Adipocyte (in vitro differentiated cells): Measurements from ENCODE around the gene MX1.
"Not testable (repeated sequence)": the region's sequence is repeated elsewhere in the genome, so short reads cannot be mapped to it uniquely, and the experiment has no call there.

Experiments
- DNase-seq: peaks from one replicate; pipeline ENCODE4 v3.0.0-alpha.2; 2015; ENCODE audit warnings: low read depth
- H3K27me3 ChIP-seq: replicated peaks from 2 replicates; pipeline ENCODE4 v1.7.0; 2013; ENCODE audit warnings: mild to moderate bottlenecking, low read length, moderate library complexity; ENCODE audit not compliant: control insufficient read depth, insufficient read depth
- H3K36me3 ChIP-seq: 2 replicates; pipeline ENCODE4 v1.7.0; 2013; ENCODE audit warnings: low read length, mild to moderate bottlenecking, moderate library complexity; ENCODE audit not compliant: control insufficient read depth, insufficient read depth, severe bottlenecking
- H3K4me1 ChIP-seq: 2 replicates; pipeline ENCODE4 v1.7.0; 2013; ENCODE audit warnings: mild to moderate bottlenecking, low read length, moderate library complexity; ENCODE audit not compliant: control insufficient read depth, insufficient read depth
- H3K4me3 ChIP-seq: 2 replicates; pipeline ENCODE4 v1.7.0; 2013; ENCODE audit warnings: mild to moderate bottlenecking, low read length, moderate library complexity
- H3K9ac ChIP-seq: 2 replicates; pipeline ENCODE4 v1.7.0; 2013; ENCODE audit warnings: mild to moderate bottlenecking, low read length, moderate library complexity
- H3K9me3 ChIP-seq: 2 replicates; pipeline ENCODE4 v1.7.0; 2013; ENCODE audit warnings: mild to moderate bottlenecking, low read length, moderate library complexity; ENCODE audit not compliant: control insufficient read depth

The MX1 gene

DNA sequence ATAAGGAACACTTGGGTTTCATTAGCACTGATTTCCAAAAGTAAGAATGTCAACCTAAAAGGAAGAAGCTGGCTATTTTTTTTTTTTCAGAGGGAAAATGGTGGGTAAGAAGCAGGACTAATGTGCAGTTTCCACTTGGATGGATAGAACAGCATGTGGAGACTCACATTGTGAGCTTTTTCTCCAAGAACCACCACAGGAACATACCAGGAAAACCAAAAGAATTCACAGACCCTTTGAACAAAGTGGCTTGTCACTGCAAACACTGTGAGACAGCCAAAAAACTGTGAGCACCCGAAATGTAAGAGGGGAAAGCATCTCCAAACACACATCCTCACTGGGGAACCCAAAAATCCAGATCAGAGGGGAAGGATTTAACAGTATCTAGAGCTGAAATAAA, 15.7 kb upstream of the MX1 start:
- no peak overlapping the region for H3K4me3 ChIP-seq
- no peak for DNase-seq
- no peak overlapping the region for H3K9ac ChIP-seq
- H3K27me3 ChIP-seq = no peaks in the 10 kb centered on the region
- H3K9me3 ChIP-seq = peaks cover 4% of the 10 kb centered on the region
- peaks cover 25% of the 10 kb centered on the region for H3K36me3 ChIP-seq
- peaks cover 9% of the 10 kb centered on the region for H3K4me1 ChIP-seq

DNA sequence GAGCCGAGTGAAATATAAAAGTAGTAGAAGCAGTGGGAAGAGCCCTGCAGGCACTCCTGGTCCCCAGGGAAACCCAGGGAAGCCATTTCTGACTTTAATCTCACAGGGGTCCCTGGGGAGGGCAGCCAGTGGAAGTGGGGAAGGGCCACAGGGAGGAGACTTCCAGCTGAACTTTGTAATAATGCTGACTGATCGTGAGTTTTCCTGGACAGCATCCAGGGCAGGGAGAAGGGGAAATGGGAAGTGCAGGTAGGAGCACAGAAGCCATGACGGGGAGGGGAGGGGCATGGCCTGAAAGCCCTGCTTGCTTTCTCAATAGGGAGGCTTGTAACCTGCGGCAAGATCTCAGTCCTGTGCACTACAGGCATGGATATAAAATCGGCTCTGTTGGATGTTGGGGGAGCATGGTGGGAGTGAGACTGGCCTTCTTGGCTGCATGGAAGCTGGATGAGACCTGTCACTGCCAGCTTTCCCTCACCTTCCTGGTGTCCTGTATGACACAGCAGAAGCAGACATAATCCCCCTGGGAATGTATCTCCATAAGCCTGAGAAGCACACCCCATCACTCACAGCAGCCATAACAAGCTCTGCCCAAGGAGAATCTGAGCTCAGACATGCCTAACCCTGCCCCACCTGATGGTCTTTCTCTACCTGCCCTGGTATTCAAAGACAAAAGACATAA, 15.1 kb upstream of the MX1 start:
- no peaks in the 10 kb centered on the region for H3K27me3 ChIP-seq

DNA sequence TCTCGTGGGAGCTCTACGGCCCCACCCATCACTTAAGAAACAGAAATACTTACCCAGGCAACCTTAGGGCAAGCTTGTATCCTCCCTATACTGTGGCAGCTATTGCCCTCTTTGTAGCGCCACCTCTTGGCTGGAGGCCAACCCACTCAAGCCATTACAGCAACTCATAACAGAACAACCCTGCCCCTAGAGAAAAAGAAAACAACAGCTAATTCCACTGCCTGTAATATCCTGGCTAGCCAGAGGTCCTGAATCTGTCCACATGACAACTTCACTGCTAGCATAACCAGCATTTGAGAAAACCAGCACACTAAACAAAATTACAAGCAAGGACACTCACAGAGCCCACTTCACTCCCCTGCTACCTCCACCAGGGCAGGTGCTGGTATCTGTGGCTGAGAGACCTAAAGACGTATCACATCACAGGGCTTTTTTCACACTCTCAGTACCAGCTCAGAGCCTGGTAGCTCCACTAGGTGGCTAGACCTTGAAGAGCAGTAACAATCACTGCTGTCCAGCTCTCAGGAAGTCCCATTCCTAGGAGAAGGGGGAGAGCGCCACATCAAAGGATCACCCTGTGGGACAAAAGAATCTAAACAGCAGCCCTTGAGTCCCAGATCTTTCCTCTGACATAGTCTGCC, 14.5 kb upstream of the MX1 start:
- Histone ChIP-seq H3K27me3 (no peaks in the 10 kb centered on the region), H3K4me3 (no peak overlapping the region), H3K36me3 (peaks cover 25% of the 10 kb centered on the region), H3K9ac (no peak overlapping the region), H3K9me3 (peaks cover 8% of the 10 kb centered on the region), H3K4me1 (peaks cover 7% of the 10 kb centered on the region)
- no peak for DNase-seq

More for the DNA sequence above, 15.1 kb upstream of the MX1 start:
- peaks cover 9% of the 10 kb centered on the region for H3K4me1 ChIP-seq
- no peak overlapping the region for H3K9ac ChIP-seq
- peaks cover 8% of the 10 kb centered on the region for H3K9me3 ChIP-seq
- H3K4me3 ChIP-seq = no peak overlapping the region
- no peak for DNase-seq
- peaks cover 25% of the 10 kb centered on the region for H3K36me3 ChIP-seq

DNA sequence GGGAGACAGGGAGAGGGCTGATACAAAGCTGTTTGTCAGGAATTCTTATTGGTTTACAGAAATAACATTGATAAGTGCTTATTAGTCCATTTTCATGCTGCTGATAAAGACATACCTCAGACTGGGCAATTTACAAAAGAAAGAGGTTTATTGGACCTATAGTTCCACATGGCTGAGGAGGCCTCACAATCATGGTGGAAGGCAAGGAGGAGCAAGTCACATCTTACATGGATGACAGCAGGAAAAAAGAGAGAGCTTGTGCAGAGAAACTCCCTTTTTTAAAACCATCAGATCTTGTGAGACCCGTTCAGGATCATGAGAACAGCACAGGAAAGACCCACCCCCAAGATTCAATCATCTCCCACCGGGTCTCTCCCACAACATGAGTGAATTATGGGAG, 8.5 kb upstream of the MX1 start:
- not testable (repeated sequence) for H3K9me3 ChIP-seq, H3K4me1 ChIP-seq, H3K9ac ChIP-seq, H3K27me3 ChIP-seq, H3K36me3 ChIP-seq, DNase-seq, H3K4me3 ChIP-seq

DNA sequence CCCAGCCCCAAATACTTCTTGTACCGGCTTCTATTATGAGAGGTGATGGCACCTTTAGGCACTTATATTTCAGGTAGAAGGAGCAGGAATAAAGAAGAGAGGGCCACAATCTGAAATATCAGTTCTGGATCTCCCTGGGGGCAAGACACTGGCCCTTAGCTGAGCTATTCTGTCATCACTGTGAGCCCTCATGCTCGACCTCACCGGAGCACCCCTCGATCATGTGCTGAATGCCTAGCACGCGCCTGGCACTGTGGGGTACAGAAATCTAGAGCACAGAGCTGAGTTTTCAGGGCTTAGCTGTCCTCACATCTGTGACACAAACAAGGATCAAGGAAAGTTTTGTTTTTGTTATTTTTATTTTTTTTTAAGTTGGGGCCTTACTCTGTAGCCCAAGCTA, 7.6 kb upstream of the MX1 start:
- peaks cover 7% of the 10 kb centered on the region for H3K4me1 ChIP-seq
- no peak for DNase-seq

DNA sequence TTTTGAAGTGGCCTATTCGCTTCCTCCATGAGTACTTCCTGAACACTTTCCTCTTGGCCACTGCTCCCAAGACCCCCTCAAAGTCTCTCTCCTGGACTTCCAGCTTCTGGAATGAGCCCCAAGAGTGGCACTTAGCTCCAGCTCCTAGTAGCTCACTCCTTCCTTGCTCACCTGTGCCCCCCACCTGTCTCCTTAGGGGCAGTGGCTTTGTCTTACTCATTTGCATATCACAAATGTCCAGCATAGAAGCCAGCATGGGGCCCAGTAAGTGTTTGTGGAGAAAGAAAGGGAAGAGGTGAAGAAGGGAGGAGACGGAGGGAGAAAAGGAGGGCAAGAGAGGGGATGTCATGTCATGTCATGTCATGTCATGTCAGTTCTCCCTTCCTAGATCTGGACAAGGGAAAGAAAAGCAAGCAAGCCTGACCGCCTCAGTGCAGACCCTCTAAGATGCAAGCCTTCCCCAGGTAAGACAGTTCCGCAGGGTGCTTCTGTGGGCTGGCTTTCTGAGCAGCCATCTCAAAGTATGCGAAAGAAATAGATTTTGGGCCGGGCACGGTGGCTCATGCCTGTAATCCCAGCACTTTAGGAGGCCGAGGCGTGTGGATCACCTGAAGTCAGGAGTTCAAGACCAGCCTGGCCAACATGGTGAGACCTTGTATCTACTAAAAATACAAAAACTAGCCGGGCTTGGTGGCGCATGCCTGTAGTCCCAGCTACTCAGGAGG, 6.9 kb upstream of the MX1 start:
- Histone ChIP-seq H3K9ac (no peak overlapping the region), H3K4me3 (no peak overlapping the region), H3K36me3 (no peaks in the 10 kb centered on the region), H3K27me3 (no peaks in the 10 kb centered on the region), H3K9me3 (peaks cover 5% of the 10 kb centered on the region), H3K4me1 (peaks cover 7% of the 10 kb centered on the region)
- DNase-seq = no peak

More for the DNA sequence above, 7.6 kb upstream of the MX1 start:
- H3K36me3 ChIP-seq = no peaks in the 10 kb centered on the region
- no peak overlapping the region for H3K9ac ChIP-seq
- H3K9me3 ChIP-seq = peaks cover 5% of the 10 kb centered on the region
- H3K4me3 ChIP-seq = no peak overlapping the region
- no peaks in the 10 kb centered on the region for H3K27me3 ChIP-seq

DNA sequence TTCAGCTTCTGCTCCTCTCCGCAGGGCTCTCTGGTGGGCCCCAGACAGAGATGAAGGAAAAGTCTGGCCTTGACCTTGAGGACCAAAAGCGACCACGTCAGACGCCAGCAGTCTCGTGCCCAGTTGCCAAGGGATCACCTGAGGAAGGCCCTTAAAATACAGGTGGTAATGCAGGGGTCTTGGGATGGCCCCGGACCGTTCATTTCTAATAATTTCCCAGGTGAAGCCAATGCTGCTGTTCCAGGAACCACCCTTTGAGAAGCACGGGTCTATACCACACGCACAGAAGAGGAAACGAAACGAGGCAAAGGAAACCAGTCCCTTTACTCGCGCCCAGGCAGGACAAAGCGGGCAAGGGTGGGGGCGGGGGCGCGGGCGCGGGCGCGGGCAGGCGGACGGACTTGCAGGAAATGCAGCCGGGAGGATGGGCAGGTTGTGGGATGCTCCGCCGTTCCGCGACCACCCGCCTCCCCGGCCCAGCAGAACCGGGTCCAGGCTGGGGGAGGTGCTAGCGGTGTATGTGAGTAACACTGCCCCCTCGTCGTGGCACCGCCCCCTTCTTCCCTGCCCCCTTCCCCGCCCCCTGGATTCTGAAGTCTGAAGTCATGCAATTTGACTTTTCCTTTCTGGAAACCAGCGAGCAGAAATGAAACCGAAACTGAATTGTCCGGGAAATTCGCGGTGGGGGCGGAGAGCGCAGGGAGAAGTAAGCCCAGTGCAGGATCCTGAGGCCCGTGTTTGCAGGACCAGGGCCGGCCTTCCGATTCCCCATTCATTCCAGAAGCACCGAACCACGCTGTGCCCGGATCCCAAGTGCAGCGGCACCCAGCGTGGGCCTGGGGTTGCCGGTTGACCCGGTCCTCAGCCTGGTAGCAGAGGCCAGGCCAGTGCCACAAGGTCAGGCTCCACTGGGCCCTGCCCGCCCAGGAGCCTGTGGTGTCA, 5.8 kb upstream of the MX1 start:
- peak; percentile 95 for DNase-seq
- Histone ChIP-seq H3K9ac (peak overlapping the region; percentile 93), H3K9me3 (peaks cover 5% of the 10 kb centered on the region), H3K4me1 (peaks cover 7% of the 10 kb centered on the region), H3K4me3 (peak overlapping the region; percentile 87), H3K36me3 (no peaks in the 10 kb centered on the region), H3K27me3 (no peaks in the 10 kb centered on the region)

DNA sequence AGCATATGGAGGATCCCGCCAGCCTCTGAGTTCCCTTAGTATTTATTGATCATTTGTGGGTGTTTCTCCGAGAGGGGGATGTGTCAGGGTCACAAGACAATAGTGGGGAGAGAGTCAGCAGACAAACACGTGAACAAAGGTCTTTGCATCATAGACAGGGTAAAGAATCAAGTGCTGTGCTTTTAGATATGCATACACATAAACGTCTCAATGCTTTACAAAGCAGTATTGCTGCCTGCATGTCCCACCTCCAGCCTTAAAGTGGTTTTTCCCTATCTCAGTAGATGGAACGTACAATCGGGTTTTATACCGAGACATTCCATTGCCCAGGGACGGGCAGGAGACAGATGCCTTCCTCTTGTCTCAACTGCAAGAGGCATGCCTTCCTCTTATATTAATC, 5.0 kb upstream of the MX1 start:
- H3K4me3 ChIP-seq = peak overlapping the region; percentile 87
- not testable (repeated sequence) for H3K27me3 ChIP-seq

DNA sequence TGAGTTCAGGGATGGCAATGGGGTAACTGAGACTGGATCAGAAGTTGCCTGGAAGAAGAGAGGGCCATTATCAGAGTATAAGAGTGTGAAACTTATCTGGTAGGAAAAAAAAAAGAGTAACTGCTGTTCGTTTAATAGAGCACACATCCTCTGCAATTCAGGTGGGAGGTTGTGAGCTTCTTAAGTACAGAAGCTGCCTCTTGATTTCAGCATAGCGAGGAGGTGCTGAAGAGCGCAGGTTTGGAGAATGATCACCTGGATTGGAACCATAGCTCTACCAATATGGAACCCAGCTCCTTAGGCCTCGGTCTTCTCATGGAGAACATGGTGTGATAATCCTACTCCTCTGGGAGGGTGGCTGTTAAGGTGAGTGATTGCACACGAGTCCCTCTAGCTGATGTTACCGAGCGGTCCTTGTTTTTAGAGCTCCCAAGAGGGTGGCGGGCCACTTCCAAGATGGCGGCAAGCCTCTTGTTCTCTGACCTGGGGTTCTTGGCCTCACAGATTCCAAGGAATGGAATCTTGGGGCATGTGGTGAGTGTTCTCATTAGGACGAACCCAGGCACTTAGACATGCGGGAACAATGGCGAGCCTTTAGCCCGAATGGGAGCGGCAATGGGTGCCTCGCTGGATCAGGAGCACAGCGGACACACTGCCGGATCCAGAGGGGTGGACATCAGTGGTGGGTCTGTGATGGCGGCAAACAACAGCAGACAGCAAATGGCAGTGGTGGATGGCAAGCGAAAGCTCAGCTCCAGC, 3.3 kb upstream of the MX1 start:
- Histone ChIP-seq H3K9me3 (no peaks in the 10 kb centered on the region), H3K9ac (no peak overlapping the region), H3K27me3 (peaks cover 11% of the 10 kb centered on the region), H3K4me3 (no peak overlapping the region), H3K4me1 (peaks cover 11% of the 10 kb centered on the region), H3K36me3 (no peaks in the 10 kb centered on the region)
- no peak for DNase-seq

More for the DNA sequence above, 5.0 kb upstream of the MX1 start:
- H3K9me3 ChIP-seq, H3K4me1 ChIP-seq, DNase-seq, H3K36me3 ChIP-seq: not testable (repeated sequence)
- peak overlapping the region; percentile 93 for H3K9ac ChIP-seq

DNA sequence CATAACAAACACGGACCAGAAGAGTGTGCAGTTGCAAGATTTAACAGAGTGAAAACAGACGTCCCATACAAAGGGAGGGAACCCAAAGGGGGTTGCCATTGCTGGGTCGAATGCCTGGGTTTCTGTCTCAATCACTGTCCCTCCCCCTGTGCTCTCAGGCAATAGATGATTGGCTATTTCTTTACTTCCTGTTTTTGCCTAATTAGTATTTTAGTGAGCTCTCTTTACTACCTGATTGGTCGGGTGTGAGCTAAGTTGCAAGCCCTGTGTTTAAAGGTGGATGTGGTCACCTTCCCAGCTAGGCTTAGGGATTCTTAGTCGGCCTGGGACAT, 2.8 kb upstream of the MX1 start:
- peaks cover 11% of the 10 kb centered on the region for H3K27me3 ChIP-seq
- not testable (repeated sequence) for H3K9me3 ChIP-seq, H3K9ac ChIP-seq, H3K4me3 ChIP-seq, H3K36me3 ChIP-seq, DNase-seq
- peaks cover 11% of the 10 kb centered on the region for H3K4me1 ChIP-seq
